ENCODE data around the gene SLC25A23. TPM values are rescaled to one million over a fixed set of nuclear protein-coding genes. Genes with fewer than 3 reads are reported as not detected.

Gene SLC25A23
- total and polyA plus RNA-seq, 4 donors, result 9.3 to 34.6 (median 22.7) TPM

DNA sequence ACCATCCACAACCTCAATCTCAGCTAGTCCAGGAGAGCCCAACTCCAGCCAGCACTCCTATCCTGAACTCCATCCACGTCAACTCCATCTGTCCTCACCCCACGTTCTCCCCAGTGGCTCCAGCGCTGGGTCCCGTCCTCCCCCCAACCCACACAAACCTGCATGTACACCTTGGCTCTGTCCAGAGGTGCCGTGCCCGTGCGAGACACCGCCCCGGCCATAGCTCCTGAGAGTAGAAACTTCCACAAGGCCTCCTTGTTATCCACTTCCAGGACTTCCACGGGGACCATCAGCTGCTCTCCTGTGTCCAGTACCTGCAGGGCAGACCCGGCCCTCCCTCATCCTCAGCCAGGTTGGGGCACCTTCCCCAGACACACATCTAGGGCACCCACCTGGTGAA, 27.7 kb downstream of the SLC25A23 start:
- no peak overlapping the region for H3K9ac ChIP-seq (ENCODE audit: low read depth in 1 of 2, low read length in 2 of 2)
- H3K4me1 ChIP-seq (ENCODE audit: control insufficient read depth in 4 of 4, insufficient read depth in 4 of 4, low read length in 3 of 4), result no peaks in the 10 kb centered on the region
- 90% methylated on average over 11 of the region's 11 CpGs for WGBS
- H3K27me3 ChIP-seq (ENCODE audit: control insufficient read depth in 4 of 4, insufficient read depth in 4 of 4, low read length in 3 of 4), result no peaks in the 10 kb centered on the region
- no peaks in the 10 kb centered on the region for H3K36me3 ChIP-seq (ENCODE audit: control insufficient read depth in 4 of 4, insufficient read depth in 3 of 4, low read depth in 1 of 4, low read length in 3 of 4)
- no peaks in the 10 kb centered on the region for H3K9me3 ChIP-seq (ENCODE audit: control insufficient read depth in 4 of 4, low read length in 3 of 4)
- no peak for DNase-seq (ENCODE audit: low spot score)
- H3K27ac ChIP-seq (ENCODE audit: low read depth in 1 of 2, low read length in 2 of 2), result no peak overlapping the region
- TF ChIP-seq EGR1 (IDR thresholded peaks at IDR 0.05; ENCODE audit: low read depth in 2 of 2) (no peak), GABPA (IDR thresholded peaks at IDR 0.05 in 1 of 2, conservative IDR thresholded peaks at IDR 0.05 in 1 of 2) (no peak), YY1 (IDR thresholded peaks at IDR 0.05) (no peak), FOXA1 (IDR thresholded peaks at IDR 0.05) (no peak), SP1 (IDR thresholded peaks at IDR 0.05) (no peak), JUND (IDR thresholded peaks at IDR 0.05) (no peak), HNF4G (IDR thresholded peaks at IDR 0.05) (no peak), TAF1 (conservative IDR thresholded peaks at IDR 0.05) (no peak), RAD21 (IDR thresholded peaks at IDR 0.05) (no peak)
- TF ChIP-seq, protein P1, sequence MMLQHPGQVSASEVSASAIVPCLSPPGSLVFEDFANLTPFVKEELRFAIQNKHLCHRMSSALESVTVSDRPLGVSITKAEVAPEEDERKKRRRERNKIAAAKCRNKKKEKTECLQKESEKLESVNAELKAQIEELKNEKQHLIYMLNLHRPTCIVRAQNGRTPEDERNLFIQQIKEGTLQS (IDR thresholded peaks at IDR 0.05), result no peak
- TF ChIP-seq, protein P2, sequence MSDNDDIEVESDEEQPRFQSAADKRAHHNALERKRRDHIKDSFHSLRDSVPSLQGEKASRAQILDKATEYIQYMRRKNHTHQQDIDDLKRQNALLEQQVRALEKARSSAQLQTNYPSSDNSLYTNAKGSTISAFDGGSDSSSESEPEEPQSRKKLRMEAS (IDR thresholded peaks at IDR 0.05), result no peak
- no peak overlapping the region for H3K4me3 ChIP-seq (ENCODE audit: low read depth in 1 of 3, low read length in 3 of 3)

DNA sequence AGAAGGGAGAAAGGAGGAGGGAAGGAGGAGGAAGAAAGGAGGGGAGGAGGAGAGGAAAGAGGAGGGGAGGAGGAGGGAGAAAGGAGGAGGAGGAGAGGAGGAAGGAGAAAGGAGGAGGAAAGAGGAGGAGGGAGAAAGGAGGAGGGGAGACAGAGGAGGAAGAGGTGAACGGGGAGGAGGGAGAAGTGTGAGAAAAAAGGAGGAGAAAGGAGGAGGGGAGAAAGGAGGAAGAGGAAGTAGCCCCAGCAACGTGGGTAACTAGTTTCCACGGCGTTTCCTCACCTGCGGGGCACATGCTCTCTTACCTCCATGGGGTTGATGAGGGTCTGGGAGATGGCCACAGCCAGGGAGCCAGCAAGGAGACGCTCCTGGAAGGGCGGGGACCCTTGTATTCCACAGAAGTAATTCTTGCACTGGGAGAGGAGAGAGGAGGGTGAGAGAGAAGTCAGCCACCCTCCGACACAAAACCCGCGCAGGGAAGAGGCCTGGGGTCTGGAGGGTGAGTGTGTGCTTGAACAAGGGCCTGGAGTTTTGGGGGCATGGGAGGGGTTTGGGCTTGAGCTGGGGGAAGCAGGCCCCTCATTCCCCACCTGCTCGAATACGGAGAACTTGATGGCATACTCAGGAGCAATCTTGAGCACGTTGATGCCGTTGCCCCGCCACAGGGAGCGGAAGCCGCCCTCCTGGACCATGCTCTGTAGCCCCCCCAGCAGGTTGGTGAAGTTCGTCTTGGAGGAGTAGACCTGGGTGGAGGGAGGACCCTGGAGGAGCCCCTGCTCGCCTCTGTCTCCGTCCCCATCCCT, 30.0 kb downstream of the SLC25A23 start:
- Histone ChIP-seq H3K4me3 (ENCODE audit: low read depth in 1 of 3, low read length in 3 of 3) (no peak overlapping the region), H3K4me1 (ENCODE audit: control insufficient read depth in 4 of 4, insufficient read depth in 4 of 4, low read length in 3 of 4) (peaks cover 0 to 5% (median 2%) of the 10 kb centered on the region in 4 donors), H3K36me3 (ENCODE audit: control insufficient read depth in 4 of 4, insufficient read depth in 3 of 4, low read depth in 1 of 4, low read length in 3 of 4) (no peaks in the 10 kb centered on the region), H3K9me3 (ENCODE audit: control insufficient read depth in 4 of 4, low read length in 3 of 4) (no peaks in the 10 kb centered on the region), H3K27me3 (ENCODE audit: control insufficient read depth in 4 of 4, insufficient read depth in 4 of 4, low read length in 3 of 4) (no peaks in the 10 kb centered on the region), H3K9ac (ENCODE audit: low read depth in 1 of 2, low read length in 2 of 2) (no peak overlapping the region), H3K27ac (ENCODE audit: low read depth in 1 of 2, low read length in 2 of 2) (no peak overlapping the region)
- TF ChIP-seq FOXA1 (IDR thresholded peaks at IDR 0.05), result no peak
- TF ChIP-seq YY1 (IDR thresholded peaks at IDR 0.05), result no peak
- TF ChIP-seq FOXA2 (IDR thresholded peaks at IDR 0.05), result no peak
- TF ChIP-seq, protein P1 (IDR thresholded peaks at IDR 0.05), result no peak
- no peak for TF ChIP-seq GABPA (IDR thresholded peaks at IDR 0.05 in 1 of 2, conservative IDR thresholded peaks at IDR 0.05 in 1 of 2)
- TF ChIP-seq TAF1 (conservative IDR thresholded peaks at IDR 0.05), result no peak
- no peak for TF ChIP-seq JUND (IDR thresholded peaks at IDR 0.05)
- TF ChIP-seq, protein P3, sequence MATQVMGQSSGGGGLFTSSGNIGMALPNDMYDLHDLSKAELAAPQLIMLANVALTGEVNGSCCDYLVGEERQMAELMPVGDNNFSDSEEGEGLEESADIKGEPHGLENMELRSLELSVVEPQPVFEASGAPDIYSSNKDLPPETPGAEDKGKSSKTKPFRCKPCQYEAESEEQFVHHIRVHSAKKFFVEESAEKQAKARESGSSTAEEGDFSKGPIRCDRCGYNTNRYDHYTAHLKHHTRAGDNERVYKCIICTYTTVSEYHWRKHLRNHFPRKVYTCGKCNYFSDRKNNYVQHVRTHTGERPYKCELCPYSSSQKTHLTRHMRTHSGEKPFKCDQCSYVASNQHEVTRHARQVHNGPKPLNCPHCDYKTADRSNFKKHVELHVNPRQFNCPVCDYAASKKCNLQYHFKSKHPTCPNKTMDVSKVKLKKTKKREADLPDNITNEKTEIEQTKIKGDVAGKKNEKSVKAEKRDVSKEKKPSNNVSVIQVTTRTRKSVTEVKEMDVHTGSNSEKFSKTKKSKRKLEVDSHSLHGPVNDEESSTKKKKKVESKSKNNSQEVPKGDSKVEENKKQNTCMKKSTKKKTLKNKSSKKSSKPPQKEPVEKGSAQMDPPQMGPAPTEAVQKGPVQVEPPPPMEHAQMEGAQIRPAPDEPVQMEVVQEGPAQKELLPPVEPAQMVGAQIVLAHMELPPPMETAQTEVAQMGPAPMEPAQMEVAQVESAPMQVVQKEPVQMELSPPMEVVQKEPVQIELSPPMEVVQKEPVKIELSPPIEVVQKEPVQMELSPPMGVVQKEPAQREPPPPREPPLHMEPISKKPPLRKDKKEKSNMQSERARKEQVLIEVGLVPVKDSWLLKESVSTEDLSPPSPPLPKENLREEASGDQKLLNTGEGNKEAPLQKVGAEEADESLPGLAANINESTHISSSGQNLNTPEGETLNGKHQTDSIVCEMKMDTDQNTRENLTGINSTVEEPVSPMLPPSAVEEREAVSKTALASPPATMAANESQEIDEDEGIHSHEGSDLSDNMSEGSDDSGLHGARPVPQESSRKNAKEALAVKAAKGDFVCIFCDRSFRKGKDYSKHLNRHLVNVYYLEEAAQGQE (IDR thresholded peaks at IDR 0.05), result no peak
- TF ChIP-seq HNF4A (conservative IDR thresholded peaks at IDR 0.05), result no peak
- no peak for TF ChIP-seq RXRA (IDR thresholded peaks at IDR 0.05)
- TF ChIP-seq, protein P4, sequence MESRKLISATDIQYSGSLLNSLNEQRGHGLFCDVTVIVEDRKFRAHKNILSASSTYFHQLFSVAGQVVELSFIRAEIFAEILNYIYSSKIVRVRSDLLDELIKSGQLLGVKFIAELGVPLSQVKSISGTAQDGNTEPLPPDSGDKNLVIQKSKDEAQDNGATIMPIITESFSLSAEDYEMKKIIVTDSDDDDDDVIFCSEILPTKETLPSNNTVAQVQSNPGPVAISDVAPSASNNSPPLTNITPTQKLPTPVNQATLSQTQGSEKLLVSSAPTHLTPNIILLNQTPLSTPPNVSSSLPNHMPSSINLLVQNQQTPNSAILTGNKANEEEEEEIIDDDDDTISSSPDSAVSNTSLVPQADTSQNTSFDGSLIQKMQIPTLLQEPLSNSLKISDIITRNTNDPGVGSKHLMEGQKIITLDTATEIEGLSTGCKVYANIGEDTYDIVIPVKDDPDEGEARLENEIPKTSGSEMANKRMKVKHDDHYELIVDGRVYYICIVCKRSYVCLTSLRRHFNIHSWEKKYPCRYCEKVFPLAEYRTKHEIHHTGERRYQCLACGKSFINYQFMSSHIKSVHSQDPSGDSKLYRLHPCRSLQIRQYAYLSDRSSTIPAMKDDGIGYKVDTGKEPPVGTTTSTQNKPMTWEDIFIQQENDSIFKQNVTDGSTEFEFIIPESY (IDR thresholded peaks at IDR 0.05), result no peak
- no peak for TF ChIP-seq EGR1 (IDR thresholded peaks at IDR 0.05; ENCODE audit: low read depth in 2 of 2)
- TF ChIP-seq HNF4G (IDR thresholded peaks at IDR 0.05), result no peak
- no peak for TF ChIP-seq RAD21 (IDR thresholded peaks at IDR 0.05)
- TF ChIP-seq, protein P5, sequence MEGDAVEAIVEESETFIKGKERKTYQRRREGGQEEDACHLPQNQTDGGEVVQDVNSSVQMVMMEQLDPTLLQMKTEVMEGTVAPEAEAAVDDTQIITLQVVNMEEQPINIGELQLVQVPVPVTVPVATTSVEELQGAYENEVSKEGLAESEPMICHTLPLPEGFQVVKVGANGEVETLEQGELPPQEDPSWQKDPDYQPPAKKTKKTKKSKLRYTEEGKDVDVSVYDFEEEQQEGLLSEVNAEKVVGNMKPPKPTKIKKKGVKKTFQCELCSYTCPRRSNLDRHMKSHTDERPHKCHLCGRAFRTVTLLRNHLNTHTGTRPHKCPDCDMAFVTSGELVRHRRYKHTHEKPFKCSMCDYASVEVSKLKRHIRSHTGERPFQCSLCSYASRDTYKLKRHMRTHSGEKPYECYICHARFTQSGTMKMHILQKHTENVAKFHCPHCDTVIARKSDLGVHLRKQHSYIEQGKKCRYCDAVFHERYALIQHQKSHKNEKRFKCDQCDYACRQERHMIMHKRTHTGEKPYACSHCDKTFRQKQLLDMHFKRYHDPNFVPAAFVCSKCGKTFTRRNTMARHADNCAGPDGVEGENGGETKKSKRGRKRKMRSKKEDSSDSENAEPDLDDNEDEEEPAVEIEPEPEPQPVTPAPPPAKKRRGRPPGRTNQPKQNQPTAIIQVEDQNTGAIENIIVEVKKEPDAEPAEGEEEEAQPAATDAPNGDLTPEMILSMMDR (IDR thresholded peaks at IDR 0.05; ENCODE audit: low read depth, low read length, missing input control), result no peak
- TF ChIP-seq, protein P2 (IDR thresholded peaks at IDR 0.05), result no peak
- TF ChIP-seq NR2F2 (IDR thresholded peaks at IDR 0.05), result no peak
- WGBS, result 61% methylated on average over 20 of the region's 20 CpGs
- DNase-seq (ENCODE audit: low spot score), result no peak
